NAMALWA (cell line): ENCODE results near the gene BAHCC1.

Experiments
- DNase-seq: peaks from one replicate; pipeline ENCODE4 v3.0.0-alpha.2; 2015; ENCODE audit warnings: low spot score

BAHCC1 gene

GRCh38 chr17:81514739-81515529, 119.7 kb downstream of the BAHCC1 start:
- DNase-seq: peak; percentile 62

- no peak for DNase-seq
Measured at GRCh38 chr17:81515530-81516041, 120.3 kb downstream of the BAHCC1 start.
